Measurements from ENCODE around the gene MTO1.
A peak's percentile ranks its signal among the peaks of the same experiment; 100 is the strongest.
"Not testable (repeated sequence)": the region's sequence is repeated elsewhere in the genome, so short reads cannot be mapped to it uniquely, and the experiment has no call there.

MTO1 gene

GRCh38 chr6:73515204-73515655 is 53.7 kb downstream of the MTO1 start:
- Histone ChIP-seq H3K4me1 (ENCODE audit: insufficient read depth, low read length) (no peaks in the 10 kb centered on the region), H3K9ac (ENCODE audit: low read depth, low read length) (no peak overlapping the region), H3K9me3 (ENCODE audit: control insufficient read depth, insufficient read depth, low read length) (no peaks in the 10 kb centered on the region), H3K36me3 (ENCODE audit: insufficient read depth, low read length) (peaks cover 36% of the 10 kb centered on the region)

GRCh38 chr6:73516514-73517489 is 55.3 kb downstream of the MTO1 start:
- no peaks in the 10 kb centered on the region for H3K9me3 ChIP-seq (ENCODE audit: control insufficient read depth, insufficient read depth, low read length)
- H3K36me3 ChIP-seq (ENCODE audit: insufficient read depth, low read length), result peaks cover 41% of the 10 kb centered on the region
- H3K4me1 ChIP-seq (ENCODE audit: insufficient read depth, low read length), result no peaks in the 10 kb centered on the region
- H3K9ac ChIP-seq (ENCODE audit: low read depth, low read length), result peak overlapping the region; percentile 48

GRCh38 chr6:73518100-73518981 is 56.8 kb downstream of the MTO1 start:
- not testable (repeated sequence) for H3K4me1 ChIP-seq (ENCODE audit: insufficient read depth, low read length); H3K9me3 ChIP-seq (ENCODE audit: control insufficient read depth, insufficient read depth, low read length)
- Histone ChIP-seq H3K36me3 (ENCODE audit: insufficient read depth, low read length) (peaks cover 41% of the 10 kb centered on the region), H3K9ac (ENCODE audit: low read depth, low read length) (peak overlapping the region; percentile 96)

DNA sequence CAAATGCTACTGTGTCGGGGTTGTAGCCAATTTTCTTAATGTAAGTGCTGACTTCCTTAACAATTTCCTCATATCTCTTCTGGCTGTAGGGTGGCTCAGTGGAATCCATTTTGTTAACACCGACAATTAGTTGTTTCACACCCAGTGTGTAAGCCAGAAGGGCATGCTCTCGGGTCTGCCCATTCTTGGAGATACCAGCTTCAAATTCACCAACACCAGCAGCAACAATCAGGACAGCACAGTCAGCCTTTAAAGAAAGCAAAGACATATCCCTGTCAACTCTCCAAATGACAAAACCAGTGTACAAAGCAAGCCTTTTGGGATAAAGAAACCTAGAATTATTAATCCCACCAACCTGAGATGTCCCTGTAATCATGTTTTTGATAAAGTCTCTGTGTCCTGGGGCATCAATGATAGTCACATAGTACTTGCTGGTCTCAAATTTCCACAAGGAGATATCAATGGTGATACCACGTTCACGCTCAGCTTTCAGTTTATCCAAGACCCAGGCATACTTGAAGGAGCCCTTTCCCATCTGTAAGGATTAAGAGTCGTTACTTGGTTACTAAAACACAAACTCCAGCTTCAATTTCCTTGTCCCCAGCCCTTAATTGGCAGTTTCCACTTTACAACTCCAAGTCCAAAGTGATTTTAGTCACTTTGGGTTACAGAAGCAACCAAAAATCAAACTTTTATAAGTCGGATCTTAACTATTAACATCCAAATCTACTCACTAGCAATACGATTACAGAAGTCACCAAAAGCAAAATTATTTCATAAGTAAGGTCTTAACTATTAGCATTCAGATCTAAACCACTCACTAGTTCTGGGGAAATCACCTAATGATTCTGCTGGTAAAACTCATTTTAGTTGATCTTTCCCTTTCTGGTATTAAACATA is 57.7 kb downstream of the MTO1 start:
- not testable (repeated sequence) for H3K9me3 ChIP-seq (ENCODE audit: control insufficient read depth, insufficient read depth, low read length); H3K4me1 ChIP-seq (ENCODE audit: insufficient read depth, low read length)
- Histone ChIP-seq H3K36me3 (ENCODE audit: insufficient read depth, low read length) (peaks cover 41% of the 10 kb centered on the region), H3K9ac (ENCODE audit: low read depth, low read length) (peak overlapping the region; percentile 96)

GRCh38 chr6:73519926-73520687 is 58.6 kb downstream of the MTO1 start:
- no peaks in the 10 kb centered on the region for H3K9me3 ChIP-seq (ENCODE audit: control insufficient read depth, insufficient read depth, low read length)
- H3K4me1 ChIP-seq (ENCODE audit: insufficient read depth, low read length), result no peaks in the 10 kb centered on the region
- H3K9ac ChIP-seq (ENCODE audit: low read depth, low read length), result peak overlapping the region; percentile 96
- peaks cover 41% of the 10 kb centered on the region for H3K36me3 ChIP-seq (ENCODE audit: insufficient read depth, low read length)

GRCh38 chr6:73520688-73521350 is 59.3 kb downstream of the MTO1 start, which contains the start of gene EEF1A1:
Gene EEF1A1 (minus strand): TSS chr6:73521032. CDS start chr6:73520026, 1,006 bp downstream.
- Histone ChIP-seq H3K9ac (ENCODE audit: low read depth, low read length) (peak within 1 kb of the TSS; percentile 96), H3K9me3 (ENCODE audit: control insufficient read depth, insufficient read depth, low read length) (no peaks in the 10 kb centered on the region), H3K36me3 (ENCODE audit: insufficient read depth, low read length) (peaks cover 41% of the 10 kb centered on the region), H3K4me1 (ENCODE audit: insufficient read depth, low read length) (no peaks in the 10 kb centered on the region)

- H3K9ac ChIP-seq (ENCODE audit: low read depth, low read length), result peak overlapping the region; percentile 96
- H3K9me3 ChIP-seq (ENCODE audit: control insufficient read depth, insufficient read depth, low read length), result no peaks in the 10 kb centered on the region
- H3K36me3 ChIP-seq (ENCODE audit: insufficient read depth, low read length), result peaks cover 40% of the 10 kb centered on the region
- H3K4me1 ChIP-seq (ENCODE audit: insufficient read depth, low read length), result no peaks in the 10 kb centered on the region
These were observed 59.9 kb downstream of the MTO1 start for GRCh38 chr6:73521351-73521985.

GRCh38 chr6:73523434-73524123 is 62.0 kb downstream of the MTO1 start:
- Histone ChIP-seq H3K4me1 (ENCODE audit: insufficient read depth, low read length) (no peaks in the 10 kb centered on the region), H3K9ac (ENCODE audit: low read depth, low read length) (peak overlapping the region; percentile 96), H3K36me3 (ENCODE audit: insufficient read depth, low read length) (peaks cover 21% of the 10 kb centered on the region), H3K9me3 (ENCODE audit: control insufficient read depth, insufficient read depth, low read length) (no peaks in the 10 kb centered on the region)

- H3K4me1 ChIP-seq (ENCODE audit: insufficient read depth, low read length), result no peaks in the 10 kb centered on the region
- no peak overlapping the region for H3K9ac ChIP-seq (ENCODE audit: low read depth, low read length)
These were observed 64.2 kb downstream of the MTO1 start for GRCh38 chr6:73525546-73526330.

GRCh38 chr6:73528897-73529296 is 67.4 kb downstream of the MTO1 start:
- no peak overlapping the region for H3K9ac ChIP-seq (ENCODE audit: low read depth, low read length)
- no peaks in the 10 kb centered on the region for H3K36me3 ChIP-seq (ENCODE audit: insufficient read depth, low read length)
- H3K4me1 ChIP-seq (ENCODE audit: insufficient read depth, low read length), result no peaks in the 10 kb centered on the region
- no peaks in the 10 kb centered on the region for H3K9me3 ChIP-seq (ENCODE audit: control insufficient read depth, insufficient read depth, low read length)

More at GRCh38 chr6:73525546-73526330, 64.2 kb downstream of the MTO1 start:
- Histone ChIP-seq H3K9me3 (ENCODE audit: control insufficient read depth, insufficient read depth, low read length) (no peaks in the 10 kb centered on the region), H3K36me3 (ENCODE audit: insufficient read depth, low read length) (0 out of 2 replicates have a peak, but pooled peaks cover under 1% of the 10 kb centered on the region)

DNA sequence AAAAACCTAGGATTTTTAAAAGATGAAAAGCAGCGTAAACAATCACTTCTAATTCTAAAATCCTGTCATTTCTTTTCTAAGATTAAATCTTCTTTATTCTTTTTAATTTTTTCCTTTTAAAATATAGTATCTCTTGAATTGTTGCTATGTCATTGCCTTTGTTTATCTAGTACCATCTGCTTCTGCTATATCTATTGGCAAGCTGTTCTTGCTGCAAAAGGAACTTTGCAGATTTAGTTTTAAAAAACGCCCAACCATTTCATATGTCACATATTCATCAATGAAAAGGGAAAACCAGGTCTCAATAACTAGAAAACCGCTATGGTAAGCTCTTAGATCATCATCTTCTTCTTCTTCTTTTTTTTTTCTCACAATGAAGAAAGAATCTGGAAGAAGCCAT is 70.8 kb downstream of the MTO1 start:
- no peaks in the 10 kb centered on the region for H3K36me3 ChIP-seq (ENCODE audit: insufficient read depth, low read length)
- no peak overlapping the region for H3K9ac ChIP-seq (ENCODE audit: low read depth, low read length)
- H3K4me1 ChIP-seq (ENCODE audit: insufficient read depth, low read length), result no peaks in the 10 kb centered on the region
- no peaks in the 10 kb centered on the region for H3K9me3 ChIP-seq (ENCODE audit: control insufficient read depth, insufficient read depth, low read length)

Data from ES-I3 (cell line).